ENCODE measurements around the gene ZBTB8A.

- TF ChIP-seq CTCF (IDR thresholded peaks at IDR 0.05), result no peak
- no peak for TF ChIP-seq POLR2A (IDR thresholded peaks at IDR 0.05)
These were observed 66.6 kb downstream of the ZBTB8A start for GRCh38 chr1:32605711-32606424.

Measured in adrenal gland (tissue), 5 donors.